Heart left ventricle (tissue), 13 donors: Measurements from ENCODE around the gene CD74.

Experiments used
- CTCF ChIP-seq, 12 donors: fragments of 200-600 bp; sonication (generic) in 4 of 12; IDR thresholded peaks; one replicate each; pipeline versions ENCODE4 v1.5.0 to v1.8.0; 2018 to 2022; ENCODE audit warnings: antibody characterized with exemption in 12 of 12, mild to moderate bottlenecking in 5 of 12
- POLR2A ChIP-seq, 2 donors: fragments of 450-650 bp; IDR thresholded peaks; one replicate each; pipeline ENCODE4 v1.6.1; 2017; ENCODE audit warnings: antibody characterized with exemption in 2 of 2, mild to moderate bottlenecking in 2 of 2, moderate library complexity in 2 of 2
- donor health status: ischemic (EF 13 %, LVEDD 7.1; RV severe dilation, severe dysfunction).
- donor health status: DM: no; HTN: yes; CAD: no.
- donor health status: DM: no; HTN: no; CAD: no.
- donor health status: ischemic (EF 25% LVEDD 6.9; RV normal size, moderate dysfunction).
- donor health status: ischemic (EF 25% LVEDD 5.7; RV mildly dilated, moderate dysfunction).
- donor health status: ischemic (EF 35%, LVEDD 5.7; RV mildly dilated, moderate dysfunction).
- donor health status: nonischemic (EF 11% LVEDD 7.7; RV severe dilation, severe dysfunction).
- donor health status: DM: yes; HTN: yes; CAD: no.
- donor health status: PGD.
- donor health status: ischemic (EF 29% LVEDD 5.4; RV normal size, mild dysfunction).
- donor health status: nonischemic (EF 23%, LVEDD 6.1; RV moderate dilation, normal function).

GRCh38 chr5:150400316-150401075, 12.2 kb downstream of the CD74 start:
- TF ChIP-seq POLR2A (IDR thresholded peaks at IDR 0.05) (no peak), CTCF (IDR thresholded peaks at IDR 0.05) (no peak)
